Activated effector memory CD4-positive, alpha-beta T cell treated with Interleukin-2 at 50 U/mL for 16 hours (primary cell): Measurements from ENCODE around the gene GALNT15.

ENCODE experiments used
- DNase-seq: peaks from one replicate; pipeline ENCODE4 v3.0.0-alpha.2; 2020

The GALNT15 gene

GRCh38 chr3:16255726-16256125 lies 81.2 kb downstream of the GALNT15 start:
- no peak for DNase-seq

GRCh38 chr3:16257309-16257708 lies 82.8 kb downstream of the GALNT15 start:
- no peak for DNase-seq

DNA sequence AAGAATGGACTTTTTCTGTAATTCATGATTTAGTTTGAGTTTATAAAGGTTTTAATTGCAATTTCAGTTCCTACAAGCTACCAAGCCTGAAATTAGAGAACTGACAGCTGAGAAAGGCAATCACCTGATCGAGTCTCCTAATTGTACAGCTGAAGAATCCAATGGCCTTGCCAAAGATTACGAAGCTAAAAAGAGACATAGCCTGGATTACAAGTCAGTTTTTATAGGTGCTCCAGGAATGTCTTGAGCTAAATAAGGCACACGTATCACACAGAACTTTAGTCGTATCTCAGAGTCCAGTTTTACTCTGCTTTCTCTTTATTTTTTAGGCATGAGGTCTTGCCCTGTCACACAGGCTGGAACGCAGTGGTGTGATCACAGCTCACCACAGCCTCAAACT lies 83.7 kb downstream of the GALNT15 start:
- DNase-seq = no peak

GRCh38 chr3:16258866-16259265 lies 84.4 kb downstream of the GALNT15 start:
- DNase-seq = no peak

DNA sequence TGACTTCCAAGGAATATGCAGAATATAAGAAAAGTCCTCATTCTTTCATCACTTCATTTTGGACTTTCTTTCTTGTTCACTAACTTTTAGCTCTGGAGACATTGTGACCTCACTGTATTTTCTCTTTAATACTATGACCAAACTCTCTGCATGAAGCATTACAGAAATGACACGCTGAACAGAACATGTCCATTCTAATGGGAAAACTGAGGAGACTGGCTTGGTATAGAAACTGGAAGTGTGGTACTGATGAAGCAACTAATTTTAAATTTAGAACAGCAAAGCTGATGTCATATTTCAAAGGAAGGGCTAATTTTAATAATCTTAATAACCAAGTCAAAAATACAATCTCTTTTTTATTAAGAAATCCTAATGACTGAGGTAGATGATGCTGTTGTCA lies 85.6 kb downstream of the GALNT15 start:
- no peak for DNase-seq

- no peak for DNase-seq
Observed at GRCh38 chr3:16262174-16262573, 87.7 kb downstream of the GALNT15 start.

GRCh38 chr3:16264174-16264707 lies 89.8 kb downstream of the GALNT15 start:
- DNase-seq = no peak

- peak; percentile 97 for DNase-seq
Observed at GRCh38 chr3:16264708-16265454, 90.4 kb downstream of the GALNT15 start, which contains the start of the genes DPH3 and OXNAD1. Gene DPH3, minus strand, starts transcription at chr3:16264943. Its CDS starts 67 bp downstream, at chr3:16264876. Gene OXNAD1, plus strand, starts transcription at chr3:16265212. Its CDS starts 5,741 bp downstream, at chr3:16270953.

DNA sequence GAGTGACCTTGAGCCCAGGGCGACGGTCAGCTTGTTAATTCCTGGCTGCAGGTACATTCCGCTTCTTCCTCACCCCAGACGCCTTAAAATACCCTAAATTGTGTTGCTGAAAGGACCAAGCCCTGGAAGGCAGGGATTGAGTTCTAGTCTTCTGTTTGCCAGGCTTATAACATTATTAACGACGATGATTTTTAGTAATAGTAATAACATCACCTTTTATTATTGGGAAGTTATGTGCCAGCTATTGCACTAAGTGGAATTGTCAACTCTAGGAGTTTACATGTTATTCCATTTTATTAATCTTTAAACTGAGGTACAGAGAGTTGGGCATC lies 90.9 kb downstream of the GALNT15 start:
- no peak for DNase-seq

DNA sequence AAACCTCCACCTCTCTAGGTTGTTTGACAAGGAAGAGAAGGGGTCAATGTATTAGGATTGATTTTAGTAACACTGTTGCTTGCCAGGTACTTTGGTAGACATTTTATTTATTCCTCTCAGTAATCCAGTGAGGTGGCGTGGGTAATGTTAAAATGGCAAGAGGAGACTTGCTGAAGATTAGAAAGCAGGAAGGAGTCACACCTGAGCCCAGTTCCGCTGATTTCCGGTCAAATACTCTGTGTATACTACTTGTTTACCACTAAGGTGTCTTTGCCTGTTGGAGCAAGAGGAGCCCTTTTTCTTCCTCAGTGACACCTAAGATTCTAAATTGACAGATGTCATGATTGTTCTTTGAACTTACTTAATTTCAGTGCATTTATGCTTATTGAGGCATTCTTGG lies 92.2 kb downstream of the GALNT15 start:
- DNase-seq = no peak

GRCh38 chr3:16270855-16271254 lies 96.4 kb downstream of the GALNT15 start:
- DNase-seq = no peak

- DNase-seq = no peak
Observed at GRCh38 chr3:16272588-16272987, 98.1 kb downstream of the GALNT15 start.

GRCh38 chr3:16273867-16274266 lies 99.4 kb downstream of the GALNT15 start:
- no peak for DNase-seq

DNA sequence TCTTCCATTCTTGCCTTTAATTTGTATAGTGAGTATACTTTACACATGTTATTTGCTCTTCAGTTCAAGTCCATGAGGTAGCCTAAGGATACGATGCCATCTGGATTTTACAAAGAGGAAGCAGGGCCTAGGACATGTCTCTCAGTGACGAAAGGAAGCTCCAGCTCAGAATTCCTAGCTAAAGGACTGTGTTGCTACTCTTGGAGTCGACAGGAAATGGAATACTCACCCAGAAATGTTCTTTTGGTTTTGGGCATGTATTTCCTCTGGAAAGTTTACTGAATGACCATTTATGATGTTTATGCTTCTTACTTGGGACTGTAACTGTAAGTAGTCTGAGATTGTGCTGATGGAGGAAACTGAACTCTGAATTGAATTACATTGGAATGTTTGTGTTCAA lies 103.0 kb downstream of the GALNT15 start:
- DNase-seq = no peak

DNA sequence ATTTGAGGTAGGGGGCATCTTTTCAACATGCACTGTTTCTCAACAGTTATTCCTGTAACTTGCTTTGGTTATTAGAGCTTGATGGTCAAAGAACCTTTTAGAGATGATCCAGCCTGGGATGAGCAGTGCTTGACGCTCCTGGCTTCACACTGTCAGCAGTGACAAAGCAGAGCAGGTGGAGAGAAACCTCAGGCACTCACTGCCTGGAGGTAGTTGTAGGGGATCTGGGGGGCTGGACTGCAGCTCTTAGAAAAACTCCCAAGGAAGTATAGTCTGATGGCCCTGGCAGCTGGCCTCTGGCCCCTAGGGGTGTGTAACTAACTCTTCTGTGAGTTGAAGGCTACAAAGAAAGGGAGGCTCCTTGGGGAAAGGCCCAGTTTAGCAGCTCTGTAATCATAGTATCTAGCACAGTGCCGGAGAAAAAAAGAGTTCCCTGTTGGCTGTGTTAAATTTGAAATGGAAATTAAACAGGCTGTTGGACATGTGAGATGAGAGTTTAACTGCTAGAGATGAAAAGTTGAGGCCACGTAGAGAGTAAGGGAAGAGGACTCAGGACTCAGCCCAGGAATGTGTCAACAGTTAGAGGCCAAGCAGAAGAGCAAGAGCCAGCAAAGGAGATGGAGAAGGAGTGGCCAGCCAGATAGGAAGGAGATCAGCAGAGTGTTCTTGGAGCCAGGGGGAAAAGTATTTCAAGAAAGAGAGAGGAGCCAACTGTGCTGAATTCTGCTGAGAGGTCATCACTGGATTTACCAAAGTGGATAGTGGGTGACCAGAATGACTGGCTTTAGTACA lies 104.7 kb downstream of the GALNT15 start:
- DNase-seq = no peak

GRCh38 chr3:16280671-16281070 lies 106.2 kb downstream of the GALNT15 start:
- DNase-seq = no peak
